T-helper 2 cell treated with Interferon-gamma antibody and Interleukin-4, amounts not matched to agents 100 ng/mL and 5 ng/mL, for 36 hours (primary cell): ENCODE results near the gene TSPAN14. TPM values are rescaled to one million over a fixed set of nuclear protein-coding genes. Genes with fewer than 3 reads are reported as not detected.
"Not testable (repeated sequence)": the region's sequence is repeated elsewhere in the genome, so short reads cannot be mapped to it uniquely, and the experiment has no call there.

Experiments
- intact Hi-C: fragments of 100-400 bp; cut with micrococcal nuclease; formaldehyde crosslinking; loops from one replicate; pipeline ENCODE4 v1.15.1; 2023
- total RNA-seq: library from RNA; stranded (reverse); gene quantifications from 2 replicates; pipeline ENCODE4 v1.2.3, GENCODE V29; 2022

The TSPAN14 gene
- total RNA-seq, 1 donor from 2014 or later: 118 TPM

DNA sequence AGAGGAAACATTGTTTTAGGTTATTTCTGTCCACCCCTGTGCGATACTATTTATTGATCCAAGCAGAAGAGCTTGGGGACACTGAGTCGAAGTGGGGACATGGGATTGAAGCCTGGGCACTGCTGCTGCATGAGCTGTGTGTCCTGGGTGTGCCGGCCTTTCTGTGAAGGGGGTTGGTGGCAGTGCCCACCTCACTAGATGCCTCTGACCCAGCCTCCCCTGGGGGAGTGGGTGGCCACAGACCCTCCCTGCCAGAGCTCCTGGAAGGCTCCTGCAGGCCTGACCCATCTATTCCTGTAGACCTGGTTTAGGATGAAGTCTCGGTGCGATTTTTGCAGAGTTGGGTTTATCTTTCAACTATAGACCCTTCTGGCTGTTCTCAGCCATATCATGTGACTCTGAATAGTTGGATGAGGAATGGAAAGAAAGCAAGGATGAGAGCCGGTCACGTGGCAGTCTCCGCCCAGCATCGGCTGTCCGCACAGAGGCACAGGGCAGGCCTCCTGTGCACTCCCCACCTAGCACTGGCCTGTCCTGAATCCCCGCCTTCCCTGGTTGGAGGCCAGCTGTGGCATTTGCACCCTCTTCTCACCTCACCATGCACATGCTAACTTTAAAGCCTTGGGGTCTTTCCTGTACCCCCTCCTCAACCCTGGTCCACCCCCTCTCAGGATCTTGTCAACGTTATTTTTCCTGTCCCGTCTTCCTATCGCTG, 66.0 kb downstream of the TSPAN14 start:
- intact Hi-C loops: loop anchor here (10.0 kb wide), 1 partner anchor 315 kb away; the partner anchor contains the start of gene ANXA11

DNA sequence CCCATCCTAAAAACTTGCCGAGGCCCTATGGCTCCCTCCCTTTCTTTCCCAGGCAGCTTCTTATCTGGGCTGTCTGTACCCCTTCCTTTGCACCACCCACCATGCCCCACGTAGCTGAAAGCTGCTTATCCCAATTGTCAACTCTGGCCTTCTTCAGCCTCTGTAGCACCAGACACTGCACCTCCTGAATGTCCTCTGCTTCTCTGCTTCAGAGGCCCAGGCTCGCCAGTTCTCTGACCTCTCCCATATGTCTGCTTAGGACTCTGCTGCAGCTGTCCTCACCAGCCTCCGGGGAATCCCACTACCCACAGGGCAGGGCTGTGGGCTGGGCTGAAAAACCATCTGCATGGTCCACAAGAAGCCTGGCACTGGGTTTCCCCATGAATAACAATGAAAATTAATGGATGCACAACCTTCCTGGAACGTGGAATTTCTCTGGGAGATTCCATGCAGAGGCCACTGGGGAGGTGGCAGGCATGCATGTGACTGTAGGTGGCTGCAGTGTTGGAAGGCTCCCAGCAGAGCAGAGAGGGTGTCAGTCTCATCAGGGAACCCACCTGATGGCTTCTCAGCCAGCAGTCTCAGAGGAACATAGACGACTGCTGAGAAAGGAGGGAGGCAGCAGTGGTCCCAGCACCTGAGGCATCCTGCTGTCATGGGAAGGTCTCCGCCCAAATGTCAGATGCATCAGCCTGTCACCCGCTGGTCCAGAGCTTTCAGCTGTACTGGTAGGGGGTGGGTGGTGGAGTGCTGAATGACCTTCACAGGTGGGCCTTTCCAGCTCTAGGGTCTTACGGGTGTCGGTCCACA, 66.8 kb downstream of the TSPAN14 start:
- intact Hi-C loops: loop anchor here (10.0 kb wide), 1 partner anchor 316 kb away; the partner anchor contains the start of gene ANXA11

DNA sequence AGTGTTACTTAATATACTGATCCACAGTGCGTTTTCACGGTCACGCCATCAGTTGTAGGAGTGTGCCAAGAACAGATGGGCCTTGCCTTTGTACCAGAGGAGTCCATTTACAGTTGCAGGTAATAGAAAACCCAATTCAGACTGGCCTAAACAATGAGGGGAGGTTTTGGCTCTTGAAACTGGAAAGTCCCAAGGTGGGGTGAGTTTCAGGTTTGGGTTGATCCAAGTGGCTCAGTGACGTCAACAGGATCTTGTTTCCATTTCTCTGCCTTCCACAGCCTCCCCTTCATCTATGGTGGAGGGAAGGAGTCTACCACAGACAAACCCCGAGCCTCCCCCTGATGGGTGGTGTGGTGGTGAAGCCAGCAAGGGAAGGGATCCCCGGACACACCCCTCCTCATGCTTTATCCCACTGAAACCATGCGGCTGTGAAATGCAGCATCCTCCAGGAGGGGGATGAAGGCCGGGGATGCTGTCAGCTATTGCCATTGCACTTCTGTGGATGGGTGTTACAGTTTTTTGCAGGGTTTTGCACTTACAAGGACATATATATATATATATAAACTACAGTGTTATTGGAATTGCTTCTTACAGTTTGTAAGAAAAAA, 68.8 kb downstream of the TSPAN14 start:
- intact Hi-C loops: loop anchor here (10.0 kb wide), 1 partner anchor 318 kb away; the partner anchor contains the start of gene ANXA11

DNA sequence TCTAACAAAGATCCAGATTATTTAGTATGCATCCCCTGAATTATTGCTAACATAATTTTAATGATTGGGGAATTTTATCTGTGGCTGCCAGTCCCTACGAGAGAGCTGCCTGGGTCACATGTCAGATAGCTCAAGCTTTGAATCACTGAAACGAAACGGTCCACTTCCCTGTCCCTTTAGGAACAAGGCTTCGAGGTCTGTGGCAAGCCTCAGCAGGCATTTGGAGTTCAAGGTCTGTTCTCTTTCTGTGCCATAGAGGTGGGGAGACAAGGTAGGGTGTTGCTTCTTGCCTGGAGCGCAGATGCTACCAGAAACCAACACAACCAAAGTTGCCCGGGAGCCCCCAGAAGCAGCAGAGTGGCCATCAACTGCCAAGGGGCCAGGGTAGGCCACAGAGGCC, 69.7 kb downstream of the TSPAN14 start:
- intact Hi-C loops: loop anchor here (10.0 kb wide), 1 partner anchor 319 kb away; the partner anchor contains the start of gene ANXA11

DNA sequence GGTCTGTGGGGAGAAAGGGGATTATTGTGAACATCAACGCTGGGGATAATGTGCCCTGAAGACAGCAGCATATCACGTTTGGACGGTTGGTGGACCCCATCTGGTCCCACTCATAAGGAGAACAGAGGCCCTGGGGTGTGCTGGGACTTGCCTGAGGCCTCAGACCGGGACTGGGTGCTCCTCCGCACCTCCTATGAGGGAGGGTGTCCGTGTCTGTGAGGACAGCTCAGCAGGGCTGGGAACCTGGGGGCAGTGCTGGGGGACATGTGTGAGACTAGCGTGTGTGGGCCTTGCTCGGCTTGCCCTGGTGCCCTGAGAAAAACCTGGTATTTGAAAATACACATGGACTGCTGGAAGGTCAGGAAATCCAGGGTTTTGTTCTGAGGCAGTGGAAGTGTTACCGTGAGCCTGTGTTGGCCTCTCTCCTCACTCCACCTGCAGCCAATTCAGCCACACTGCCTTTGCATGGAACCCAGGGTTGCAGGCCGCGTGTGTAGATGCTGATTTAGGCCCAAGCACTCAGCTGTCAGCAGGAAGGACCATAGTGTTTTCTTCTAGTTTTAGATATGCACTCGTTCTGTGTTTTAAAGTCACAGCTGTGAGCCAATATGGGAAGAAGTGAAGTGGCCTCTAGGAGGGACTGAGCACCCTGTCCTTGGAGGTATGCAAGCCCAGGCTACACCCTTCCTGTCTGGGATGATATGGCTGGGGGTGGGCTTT, 70.2 kb downstream of the TSPAN14 start:
- intact Hi-C loops: loop anchor here (10.0 kb wide), 1 partner anchor 320 kb away; the partner anchor contains the start of gene ANXA11

DNA sequence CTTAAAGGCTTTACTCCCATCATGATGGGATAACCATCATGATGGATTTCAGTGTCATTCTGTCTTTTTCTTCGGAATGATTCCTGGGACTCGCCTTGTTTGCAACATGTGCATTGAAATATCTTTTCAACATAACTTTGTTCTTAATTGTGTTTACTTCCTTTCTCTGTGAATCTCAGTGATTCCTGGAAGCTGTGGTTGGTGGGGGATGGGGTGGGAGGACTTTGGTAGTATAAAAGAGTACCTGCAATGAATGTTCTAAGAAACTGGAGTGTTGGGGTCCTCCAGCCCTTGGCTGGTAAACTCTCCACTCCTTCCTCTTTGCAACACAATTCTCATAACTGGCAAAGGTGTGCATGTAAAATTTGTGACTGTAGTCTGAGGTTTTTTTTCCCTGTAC, 72.1 kb downstream of the TSPAN14 start:
- intact Hi-C loops: loop anchor here (10.0 kb wide), 1 partner anchor 321 kb away; the partner anchor contains the start of gene ANXA11

DNA sequence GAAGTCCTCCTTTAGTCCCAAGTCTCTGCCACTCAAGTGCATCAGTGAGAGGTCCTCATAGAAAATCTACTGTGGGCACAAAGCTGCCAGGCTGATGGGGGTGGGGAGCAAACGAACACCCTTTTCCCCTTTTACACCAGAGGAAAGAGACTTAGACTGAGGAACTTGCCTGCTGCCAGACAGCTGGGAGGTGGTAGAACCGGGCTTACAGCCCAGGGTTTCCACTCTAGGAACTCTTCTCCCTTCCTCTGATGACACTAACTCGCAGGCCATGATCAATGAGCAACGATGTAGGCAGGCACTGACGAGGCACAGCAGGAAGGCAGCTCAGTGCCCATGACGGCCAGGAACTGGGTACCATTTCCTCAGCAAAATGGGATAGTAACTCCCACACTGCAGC, 72.6 kb downstream of the TSPAN14 start:
- intact Hi-C loops: loop anchor here (10.0 kb wide), 1 partner anchor 322 kb away; the partner anchor contains the start of gene ANXA11

DNA sequence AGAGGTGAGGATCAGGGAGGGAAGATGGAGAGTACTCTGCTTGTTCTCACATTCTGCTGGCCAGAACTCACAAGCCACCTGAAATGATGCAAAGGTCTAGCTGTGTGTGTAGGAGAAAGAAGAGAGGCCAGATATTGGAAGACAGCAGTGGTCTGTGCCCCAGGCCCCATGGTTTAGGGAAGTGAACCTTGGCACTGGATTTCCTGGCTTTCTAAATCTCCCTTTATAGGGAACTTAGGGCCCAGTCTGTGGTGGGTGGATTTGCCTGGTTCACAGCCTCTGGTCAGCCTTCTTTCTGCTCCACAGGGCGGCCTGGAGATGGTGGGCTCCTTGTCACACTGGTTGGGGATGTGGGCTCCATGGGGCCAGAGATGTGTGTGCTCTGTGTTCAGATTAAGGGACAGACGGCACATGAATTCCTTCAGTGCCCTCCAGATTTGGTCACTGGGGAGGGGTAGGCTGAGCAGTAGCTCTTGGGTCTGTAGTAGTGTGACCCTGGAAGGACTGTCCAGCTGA, 74.1 kb downstream of the TSPAN14 start:
- intact Hi-C loops: loop anchor here (10.0 kb wide), 1 partner anchor 323 kb away; the partner anchor contains the start of gene ANXA11

DNA sequence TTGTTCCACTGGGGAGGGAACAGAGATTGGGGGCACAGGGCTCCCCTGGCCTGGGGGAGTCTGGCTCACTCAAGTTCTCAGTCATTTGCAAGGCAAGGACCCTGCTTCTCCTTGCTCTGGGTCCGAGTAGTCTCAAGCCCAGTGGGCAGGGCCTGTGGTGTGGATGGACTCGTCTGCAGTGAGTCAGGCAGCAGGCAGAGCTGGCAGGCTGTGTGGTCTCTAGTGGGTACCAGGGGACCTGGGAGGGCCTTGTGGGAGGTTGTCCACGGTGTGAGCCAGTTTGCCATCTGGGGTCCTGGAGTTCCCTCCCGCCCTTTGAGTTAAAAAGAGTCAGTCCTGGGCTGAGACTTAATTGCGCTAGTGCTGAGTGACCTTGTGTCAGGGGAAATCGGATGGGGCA, 74.8 kb downstream of the TSPAN14 start:
- intact Hi-C loops: loop anchor here (10.0 kb wide), 1 partner anchor 324 kb away; the partner anchor contains the start of gene ANXA11

DNA sequence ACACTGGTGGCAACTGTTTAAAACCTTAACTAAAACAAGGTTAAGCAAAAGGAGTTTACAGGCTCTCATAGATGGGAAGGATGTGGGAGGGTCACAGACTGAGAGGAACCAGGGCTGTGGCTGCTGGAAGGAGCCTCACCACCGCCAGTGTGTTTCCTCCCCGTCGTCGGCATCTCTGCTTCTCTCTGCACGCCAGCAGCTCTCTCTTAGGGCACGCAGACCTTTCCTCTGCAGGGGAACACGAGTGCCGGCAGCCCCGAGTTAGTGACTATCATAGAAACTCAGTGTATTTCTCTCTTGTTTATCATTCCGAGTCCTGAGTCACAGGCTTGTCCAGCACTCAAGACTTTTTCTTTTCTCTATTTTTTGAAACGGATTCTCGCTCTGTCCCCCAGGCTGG, 75.5 kb downstream of the TSPAN14 start:
- intact Hi-C loops: loop anchor here (2.0 to 10.0 kb wide), 2 partner anchors 71 to 325 kb away; partner anchors contain the start of gene ANXA11

DNA sequence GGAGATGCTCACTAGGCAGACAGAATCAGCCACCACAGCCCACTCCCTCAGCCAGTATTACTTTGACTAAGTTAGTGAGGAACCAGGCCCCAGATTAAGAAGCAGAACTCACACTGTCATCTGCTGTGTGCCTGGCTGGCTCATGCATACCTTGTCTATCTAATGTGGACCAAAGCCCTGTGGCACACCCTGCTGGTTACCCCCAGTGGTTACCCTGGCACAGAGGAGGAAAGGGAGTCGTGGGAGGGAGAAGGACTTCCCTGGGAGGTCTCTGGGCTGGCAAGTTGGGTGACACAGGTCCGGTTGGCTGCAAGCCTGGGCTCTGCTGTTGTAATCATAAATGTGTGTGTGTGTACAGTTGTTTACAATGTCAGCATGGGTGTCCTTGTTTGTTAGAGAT, 76.1 kb downstream of the TSPAN14 start:
- intact Hi-C loops: loop anchor here (2.0 kb wide), 1 partner anchor 71 kb away; no protein-coding TSS in a partner anchor

DNA sequence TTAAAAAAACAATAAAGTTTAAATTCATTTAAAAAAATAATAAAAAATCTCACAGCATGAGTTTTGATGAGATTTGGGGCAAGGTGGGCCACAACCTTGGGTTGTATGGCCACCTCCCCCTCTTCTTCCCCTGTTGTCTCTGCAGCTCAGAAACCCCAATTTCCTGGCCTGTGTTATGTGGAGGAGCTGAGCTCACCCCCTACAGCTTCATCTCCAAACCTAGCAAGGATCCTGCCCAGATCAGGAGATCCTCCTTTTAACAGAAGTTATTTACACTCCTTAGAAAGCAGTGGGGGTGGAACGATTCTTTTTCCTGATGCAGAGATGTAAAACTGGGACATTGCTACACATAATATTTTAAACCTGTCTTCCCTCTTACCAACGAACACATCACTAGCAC, 76.7 kb downstream of the TSPAN14 start:
- intact Hi-C loops: loop anchor here (2.0 kb wide), 1 partner anchor 72 kb away; no protein-coding TSS in a partner anchor

DNA sequence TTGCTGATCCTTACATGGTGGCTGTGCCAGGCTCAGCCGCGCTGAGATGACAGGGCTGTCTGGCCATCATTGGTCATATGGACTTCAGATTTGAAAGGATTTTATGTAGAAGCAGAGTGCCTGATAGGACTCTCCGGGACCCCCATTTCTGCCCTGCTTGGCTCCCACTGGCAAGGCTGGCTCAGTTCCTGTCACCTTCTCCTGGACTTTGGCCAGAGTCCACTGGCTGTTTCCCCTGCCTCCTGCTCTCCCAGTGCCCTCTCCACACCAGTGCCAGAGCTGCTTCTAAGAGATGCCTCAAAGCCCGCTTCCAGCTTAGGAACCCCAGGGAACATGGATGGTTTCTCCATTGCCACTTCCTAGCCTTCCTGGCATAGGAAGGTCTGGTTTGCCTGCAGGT, 78.5 kb downstream of the TSPAN14 start:
- intact Hi-C loops: no loop called here

DNA sequence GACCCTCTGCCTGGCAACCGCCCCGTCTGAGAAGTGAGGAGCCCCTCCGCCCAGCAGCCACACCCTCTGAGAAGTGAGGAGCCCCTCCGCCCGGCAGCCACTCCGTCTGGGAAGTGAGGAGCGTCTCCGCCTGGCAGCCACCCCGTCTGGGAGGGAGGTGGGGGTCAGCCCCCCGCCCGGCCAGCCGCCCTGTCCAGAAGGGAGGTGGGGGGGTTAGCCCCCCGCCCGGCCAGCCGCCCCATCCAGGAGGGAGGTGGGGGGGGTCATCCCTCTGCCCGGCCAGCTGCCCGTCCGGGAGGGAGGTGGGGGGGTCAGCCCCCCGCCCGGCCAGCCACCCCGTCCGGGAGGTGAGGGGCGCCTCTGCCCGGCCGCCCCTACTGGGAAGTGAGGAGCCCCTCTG, 79.9 kb downstream of the TSPAN14 start:
- intact Hi-C loops: not testable (repeated sequence)

DNA sequence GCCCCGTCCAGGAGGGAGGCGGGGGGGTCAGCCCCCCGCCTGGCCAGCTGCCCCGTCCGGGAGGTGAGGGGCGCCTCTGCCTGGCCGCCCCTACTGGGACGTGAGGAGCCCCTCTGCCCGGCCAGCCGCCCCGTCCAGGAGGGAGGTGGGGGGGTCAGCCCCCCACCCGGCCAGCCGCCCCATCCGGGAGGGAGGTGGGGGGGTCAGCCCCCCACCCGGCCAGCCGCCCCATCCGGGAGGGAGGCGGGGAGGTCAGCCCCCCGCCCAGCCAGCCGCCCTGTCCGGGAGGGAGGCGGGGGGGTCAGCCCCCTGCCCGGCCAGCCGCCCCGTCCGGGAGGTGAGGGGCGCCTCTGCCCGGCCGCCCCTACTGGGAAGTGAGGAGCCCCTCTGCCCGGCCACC, 80.5 kb downstream of the TSPAN14 start:
- intact Hi-C loops: loop anchor here (5.0 kb wide), 1 partner anchor 63 kb away; no protein-coding TSS in a partner anchor

DNA sequence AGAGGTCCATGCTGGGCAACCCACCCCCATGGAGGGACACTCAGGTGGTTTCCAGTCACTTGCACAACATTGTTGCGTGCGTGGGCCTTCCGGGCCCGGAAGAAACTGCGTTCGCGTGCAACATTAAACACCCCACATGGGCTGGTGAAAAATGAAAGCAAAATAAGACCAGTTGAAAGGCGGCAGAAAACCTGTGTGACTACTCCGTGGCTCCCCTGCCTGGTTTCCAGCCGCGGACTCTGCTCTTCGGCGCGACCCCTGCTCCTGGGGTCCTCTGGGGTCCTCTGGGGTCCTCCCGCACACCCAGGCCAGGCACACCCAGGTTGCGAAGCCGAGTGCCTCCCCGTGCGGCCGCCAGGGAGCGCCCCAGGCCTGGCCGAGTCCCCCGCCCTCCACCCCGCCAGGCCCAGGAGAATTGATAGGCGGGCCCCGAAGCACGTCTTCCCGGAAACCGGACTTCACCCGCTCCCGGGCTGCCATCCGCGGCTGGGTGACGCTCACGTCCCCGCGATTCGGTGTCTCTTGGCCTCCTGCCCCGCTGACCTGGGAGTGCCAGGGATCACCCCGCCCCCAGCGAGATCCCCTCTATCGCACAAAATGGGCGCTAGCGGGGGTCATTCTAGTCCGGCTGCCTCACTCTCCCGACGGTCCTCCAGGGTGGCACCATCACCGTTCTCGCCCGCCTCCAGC, 81.7 kb downstream of the TSPAN14 start:
- intact Hi-C loops: loop anchor here (5.0 kb wide), 1 partner anchor 61 kb away; no protein-coding TSS in a partner anchor

DNA sequence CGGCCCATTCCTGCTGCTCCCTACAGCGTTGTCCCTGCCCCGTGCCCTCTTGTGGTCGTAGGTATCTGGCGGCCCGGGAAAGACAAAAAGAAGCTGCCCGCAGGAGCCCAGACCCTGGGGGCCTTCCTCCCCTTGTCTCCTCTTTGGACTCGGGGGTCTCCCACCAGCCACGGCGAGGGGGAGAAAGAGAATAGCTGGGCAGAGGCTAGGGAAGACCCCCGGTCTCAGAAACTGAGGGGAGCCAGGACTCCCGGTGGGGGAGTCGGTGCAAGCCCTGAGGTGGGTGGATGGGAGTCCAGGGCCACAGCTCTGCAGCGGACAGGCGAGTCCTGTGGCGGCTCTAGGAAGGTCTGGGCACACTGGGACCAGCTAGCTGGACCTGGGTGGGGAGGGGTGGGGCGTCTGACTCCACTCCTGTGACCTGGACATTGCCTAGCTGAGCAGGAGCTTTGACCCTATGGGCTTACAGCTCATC, 82.3 kb downstream of the TSPAN14 start:
- intact Hi-C loops: loop anchor here (5.0 kb wide), 1 partner anchor 61 kb away; no protein-coding TSS in a partner anchor

DNA sequence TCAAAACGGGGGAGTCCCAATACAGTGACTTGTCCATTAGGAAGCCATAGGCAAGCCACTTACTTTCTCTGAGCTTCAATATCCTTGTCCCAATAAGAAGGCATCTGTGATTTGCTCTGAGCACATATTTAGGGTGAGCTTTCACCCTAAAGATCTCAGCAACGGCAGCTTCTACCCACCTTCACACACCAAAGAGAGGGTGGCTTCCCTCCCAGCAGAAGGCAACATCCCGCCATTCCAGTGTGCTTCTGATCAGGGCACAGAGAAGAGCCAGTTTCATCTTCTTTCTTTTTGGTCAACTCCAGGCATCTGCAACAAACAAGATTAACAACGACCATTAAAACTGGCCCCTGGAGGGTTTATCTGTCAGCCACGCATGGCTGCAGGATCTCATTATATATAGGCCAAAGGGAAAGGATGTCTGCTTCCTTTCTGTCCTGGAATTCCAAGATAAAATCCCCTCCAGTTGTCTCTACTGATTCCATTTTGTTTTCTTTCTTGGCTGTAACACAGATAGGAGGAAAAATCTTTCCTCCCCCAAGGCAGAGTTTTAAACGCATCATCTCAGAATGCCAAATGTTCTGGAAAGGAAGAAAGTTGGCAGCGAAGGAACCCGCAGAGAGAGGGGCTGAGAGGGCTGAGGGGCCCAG, 83.1 kb downstream of the TSPAN14 start:
- intact Hi-C loops: loop anchor here (5.0 kb wide), 1 partner anchor 60 kb away; no protein-coding TSS in a partner anchor
